GM12891 (cell line): ENCODE measurements around the gene NSD1.
"Not testable (repeated sequence)": the region's sequence is repeated elsewhere in the genome, so short reads cannot be mapped to it uniquely, and the experiment has no call there.

Experiments
- DNase-seq: peaks from one replicate; pipeline ENCODE4 v3.0.0; 2011; ENCODE audit warnings: low spot score; ENCODE audit not compliant: insufficient read length
- FAIRE-seq: peaks from 2 replicates; lab custom pipeline; 2011; peaks lifted over from hg19 to GRCh38; lab: Jason Lieb, UNC
- PAX5 ChIP-seq: IDR thresholded peaks from 2 replicates; pipeline ENCODE4 v1.6.1; 2011; ENCODE audit warnings: low read length, moderate library complexity, mild to moderate bottlenecking; ENCODE audit not compliant: insufficient read depth, severe bottlenecking
- POLR2A ChIP-seq: IDR thresholded peaks from 2 replicates; pipeline ENCODE4 v1.6.1; 2011; ENCODE audit warnings: low read depth, low read length, control low read depth
- POLR2AphosphoS5 ChIP-seq: IDR thresholded peaks from 2 replicates; pipeline ENCODE4 v1.6.1; 2011; ENCODE audit warnings: low read depth, low read length, control low read depth
- POU2F2 ChIP-seq: IDR thresholded peaks from 2 replicates; pipeline ENCODE4 v1.6.1; 2011; ENCODE audit warnings: low read depth, mild to moderate bottlenecking, control low read depth, low read length, moderate library complexity
- SPI1 ChIP-seq: IDR thresholded peaks from 2 replicates; pipeline ENCODE4 v1.6.1; 2011; ENCODE audit warnings: low read depth, low read length, control low read depth
- TAF1 ChIP-seq: IDR thresholded peaks from 2 replicates; pipeline ENCODE4 v1.6.1; 2011; ENCODE audit warnings: low read depth, low read length, control low read depth

Gene NSD1

DNA sequence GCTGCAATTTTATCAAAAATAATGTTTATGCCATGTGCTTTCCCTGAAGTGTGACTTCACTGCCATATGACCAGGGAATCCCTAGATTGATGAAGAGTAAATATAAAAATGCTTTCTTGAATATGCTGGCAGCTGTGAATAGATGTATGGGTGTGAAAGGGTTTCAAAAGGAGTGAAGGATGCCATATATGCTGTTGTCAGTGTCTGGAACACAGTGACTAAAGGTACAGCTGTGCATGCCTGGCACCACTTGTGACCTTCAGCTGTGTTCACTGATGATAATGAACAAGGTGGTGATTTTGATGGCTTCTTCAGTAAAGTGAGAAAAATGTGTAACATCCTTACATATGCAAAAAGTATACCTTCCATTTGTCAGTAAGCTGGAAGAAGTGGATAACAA, 100.2 kb downstream of the NSD1 start:
- no peak for FAIRE-seq
- TF ChIP-seq POLR2AphosphoS5 = no peak
- no peak for TF ChIP-seq PAX5
- TF ChIP-seq POU2F2 = no peak
- TF ChIP-seq SPI1 = no peak
- no peak for TF ChIP-seq POLR2A
- TF ChIP-seq TAF1 = no peak
- DNase-seq = no peak

DNA sequence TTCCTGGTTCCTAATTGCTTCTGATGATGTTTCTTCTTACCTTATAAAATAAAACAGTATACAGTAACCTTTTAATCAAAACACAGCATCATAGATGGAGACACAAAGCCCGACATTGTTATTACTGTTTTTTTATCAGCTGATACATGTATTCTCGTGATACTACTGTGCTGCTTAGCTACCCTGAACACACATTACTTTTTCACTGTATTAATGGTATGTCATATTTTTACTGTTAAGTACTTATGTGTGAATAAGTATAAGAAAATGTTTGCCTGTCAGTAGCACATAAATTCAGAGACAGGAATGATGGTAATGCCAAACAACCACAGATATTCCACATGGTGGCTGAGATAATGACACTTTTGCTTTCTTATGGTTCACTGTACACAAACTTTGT, 101.3 kb downstream of the NSD1 start:
- DNase-seq = no peak
- TF ChIP-seq POLR2AphosphoS5 (no peak), PAX5 (no peak), POU2F2 (no peak), TAF1 (no peak), SPI1 (no peak), POLR2A (no peak)
- FAIRE-seq = no peak

DNA sequence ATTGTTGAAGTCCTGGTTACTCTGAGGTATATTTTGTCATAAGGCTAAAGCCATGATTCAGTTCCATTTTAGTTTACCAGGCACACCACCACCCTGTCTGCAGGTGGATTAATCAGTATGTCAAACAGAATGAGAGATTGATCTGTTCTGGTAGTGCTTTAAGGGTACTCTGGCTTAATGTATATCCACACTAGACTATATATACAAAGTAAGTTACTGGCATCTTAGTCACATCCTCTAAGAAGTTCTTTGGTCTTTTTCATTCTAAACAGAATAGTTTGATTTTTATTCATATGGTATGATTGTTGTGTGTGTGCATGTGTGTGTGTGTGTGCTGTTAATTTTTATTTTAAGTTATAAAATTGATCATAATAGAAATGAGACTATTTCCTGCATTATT, 108.2 kb downstream of the NSD1 start:
- no peak for DNase-seq
- no peak for FAIRE-seq
- TF ChIP-seq POU2F2 = no peak
- TF ChIP-seq PAX5 = no peak
- no peak for TF ChIP-seq TAF1
- no peak for TF ChIP-seq POLR2A
- TF ChIP-seq POLR2AphosphoS5 = no peak
- TF ChIP-seq SPI1 = no peak

DNA sequence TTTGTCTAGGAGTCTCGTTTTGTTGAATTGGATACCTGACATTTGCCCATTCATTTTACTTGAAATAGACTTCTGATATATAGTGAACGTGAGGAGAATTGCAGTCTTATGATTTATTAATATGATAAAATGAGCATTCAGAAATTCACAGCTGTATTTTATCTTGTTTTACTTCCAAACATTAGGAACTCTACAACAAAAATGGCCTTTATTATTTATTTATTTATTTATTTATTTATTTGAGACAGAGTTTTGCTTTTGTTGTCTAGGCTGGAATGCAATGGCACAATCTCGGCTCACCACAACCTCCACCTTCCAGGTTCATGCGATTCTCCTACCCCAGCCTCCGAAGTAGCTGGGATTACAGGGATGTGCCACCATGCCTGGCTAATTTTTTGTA, 108.7 kb downstream of the NSD1 start:
- FAIRE-seq = no peak
- TF ChIP-seq POLR2AphosphoS5 (no peak), POLR2A (no peak), TAF1 (no peak), POU2F2 (no peak), PAX5 (no peak)

DNA sequence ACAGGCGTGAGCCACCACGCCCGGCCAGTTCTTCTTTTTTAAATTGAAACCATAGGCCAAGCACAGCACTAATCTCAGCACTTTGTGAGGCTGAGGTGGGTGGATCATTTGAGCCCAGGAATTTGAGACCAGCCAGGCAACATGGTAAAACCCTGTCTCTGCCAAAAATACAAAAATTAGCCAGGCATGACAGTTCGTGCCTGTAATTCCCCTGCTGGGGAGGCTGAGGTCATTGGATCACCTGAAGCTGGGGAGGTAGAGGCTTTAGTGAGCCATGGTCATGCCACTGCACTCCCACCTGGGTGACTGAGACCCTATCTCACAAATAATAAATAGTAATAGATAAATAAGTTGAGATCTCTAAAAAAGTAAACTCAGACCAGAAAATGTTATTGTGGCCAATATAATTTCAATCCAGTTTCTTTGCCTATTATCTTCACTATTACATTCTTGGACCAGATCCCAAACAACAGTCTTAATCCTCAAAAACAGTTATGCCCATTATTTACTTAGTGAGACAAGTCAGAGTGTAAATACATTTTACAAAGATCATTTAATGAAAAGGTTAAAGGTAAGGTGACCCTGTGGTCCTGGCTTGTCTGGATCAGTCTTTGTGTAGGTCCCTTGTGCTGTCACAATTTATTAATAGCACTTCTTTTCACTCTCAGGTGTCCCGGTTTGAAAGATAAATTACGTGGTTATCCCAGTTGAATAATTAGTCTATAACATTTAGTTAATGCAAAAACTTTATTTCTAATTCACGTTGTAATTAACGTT, 116.4 kb downstream of the NSD1 start:
- no peak for DNase-seq
- TF ChIP-seq POU2F2 (no peak), PAX5 (no peak)
- FAIRE-seq = no peak

More for the DNA sequence above, 108.7 kb downstream of the NSD1 start:
- no peak for DNase-seq

DNA sequence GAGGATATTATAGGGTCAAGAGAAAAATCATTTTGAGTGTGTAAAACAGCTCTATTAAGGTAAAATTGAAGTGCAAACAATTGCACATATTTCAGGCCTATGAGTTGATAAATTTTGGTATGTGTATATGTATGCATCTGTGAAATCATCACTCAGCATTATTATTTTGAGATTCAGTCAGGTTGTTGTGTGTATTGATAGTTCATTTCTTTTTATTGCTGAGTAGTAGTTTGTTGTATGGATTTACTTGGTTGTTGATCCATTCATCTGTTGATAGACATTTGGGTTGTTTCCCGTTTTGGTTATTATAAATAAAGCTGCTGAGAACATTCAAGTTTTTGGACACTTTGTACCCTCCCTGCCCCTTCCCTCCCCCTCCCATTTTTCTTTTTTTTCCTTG, 119.7 kb downstream of the NSD1 start:
- no peak for DNase-seq
- no peak for FAIRE-seq
- no peak for TF ChIP-seq PAX5
- no peak for TF ChIP-seq POLR2A
- TF ChIP-seq POU2F2 = no peak
- no peak for TF ChIP-seq POLR2AphosphoS5
- no peak for TF ChIP-seq TAF1
- TF ChIP-seq SPI1 = no peak

DNA sequence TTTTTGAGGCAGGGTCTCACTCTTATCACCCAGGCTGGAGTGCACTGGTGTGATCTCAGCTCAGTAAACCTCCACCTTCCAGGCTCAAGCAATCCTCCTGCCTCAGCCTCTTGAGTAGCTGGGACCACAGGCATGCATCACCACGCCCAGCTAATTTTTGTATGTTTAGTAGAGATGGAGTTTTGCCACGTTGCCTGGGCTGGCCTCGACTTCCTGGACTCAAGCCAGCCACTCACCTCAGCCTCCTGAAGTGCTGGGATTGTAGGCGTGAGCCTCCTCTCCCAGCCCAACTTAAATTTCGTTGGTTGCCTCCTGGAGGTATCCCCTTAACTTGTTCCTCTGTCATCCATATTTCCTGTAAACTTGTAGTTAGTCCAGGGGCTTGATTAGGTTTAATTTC, 122.7 kb downstream of the NSD1 start:
- FAIRE-seq (no peak), DNase-seq (no peak)
- TF ChIP-seq POLR2A = no peak
- no peak for TF ChIP-seq POU2F2
- TF ChIP-seq POLR2AphosphoS5 = no peak
- TF ChIP-seq SPI1 = no peak
- no peak for TF ChIP-seq PAX5
- TF ChIP-seq TAF1 = no peak

DNA sequence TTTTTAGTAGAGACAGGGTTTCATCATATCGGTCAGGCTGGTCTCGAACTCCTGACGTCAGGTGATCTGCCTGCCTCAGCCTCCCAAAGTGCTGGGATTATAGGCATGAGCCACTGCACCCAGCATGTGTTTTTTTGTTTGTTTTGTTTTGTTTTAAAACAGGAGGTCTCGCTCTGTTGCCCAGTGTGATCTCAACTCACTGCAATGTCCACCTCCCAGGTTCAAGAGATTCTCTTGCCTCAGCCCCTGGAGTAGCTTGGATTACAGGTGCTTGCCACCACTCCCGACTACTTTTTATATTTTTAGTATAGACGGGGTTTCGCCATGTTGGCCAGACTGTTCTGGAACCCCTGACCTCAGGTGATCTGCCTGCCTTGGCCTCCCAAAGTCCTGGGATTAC, 125.1 kb downstream of the NSD1 start:
- DNase-seq, FAIRE-seq: not testable (repeated sequence)

DNA sequence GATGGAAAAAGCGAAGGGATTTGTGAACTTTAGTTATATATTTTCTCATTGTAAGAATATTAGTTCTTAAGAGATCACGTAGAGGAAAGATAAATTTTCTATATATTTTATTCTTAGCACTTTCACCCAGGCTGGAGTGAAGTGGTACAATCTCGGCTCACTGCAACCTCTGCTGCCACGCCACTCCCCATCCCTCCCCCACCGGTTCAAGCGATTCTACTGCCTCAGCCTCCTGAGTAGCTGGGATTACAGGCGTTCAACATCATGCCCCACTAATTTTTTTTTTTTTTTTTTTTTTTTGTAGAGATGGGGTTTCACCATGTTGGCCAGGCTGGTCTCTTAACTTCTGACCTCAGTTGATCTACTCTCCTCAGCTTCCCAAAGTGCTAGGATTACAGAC, 127.4 kb downstream of the NSD1 start:
- TF ChIP-seq SPI1 (no peak), POLR2AphosphoS5 (no peak), POLR2A (no peak)
- DNase-seq = no peak
- no peak for FAIRE-seq

DNA sequence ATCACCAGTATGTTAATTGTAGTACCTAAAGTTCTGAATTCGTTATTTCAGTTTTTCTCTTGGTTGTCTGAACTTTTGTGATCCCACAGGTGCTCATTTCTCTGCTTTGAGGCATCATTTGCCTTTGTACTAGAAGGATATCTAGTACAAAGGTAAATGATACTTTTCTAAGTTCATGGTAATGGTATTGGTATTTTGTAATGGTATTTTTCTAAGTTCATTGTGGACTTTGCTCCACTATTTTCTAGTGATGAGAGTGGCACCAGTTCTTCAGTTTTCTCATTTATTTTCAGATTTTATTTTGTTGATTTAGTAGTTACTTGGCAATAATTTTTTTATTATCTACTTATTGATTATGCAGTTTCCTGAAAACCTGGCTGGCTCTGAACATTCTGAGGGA, 127.9 kb downstream of the NSD1 start:
- TF ChIP-seq PAX5 (no peak), POLR2A (no peak), SPI1 (no peak), TAF1 (no peak), POLR2AphosphoS5 (no peak)
- FAIRE-seq (no peak), DNase-seq (no peak)

DNA sequence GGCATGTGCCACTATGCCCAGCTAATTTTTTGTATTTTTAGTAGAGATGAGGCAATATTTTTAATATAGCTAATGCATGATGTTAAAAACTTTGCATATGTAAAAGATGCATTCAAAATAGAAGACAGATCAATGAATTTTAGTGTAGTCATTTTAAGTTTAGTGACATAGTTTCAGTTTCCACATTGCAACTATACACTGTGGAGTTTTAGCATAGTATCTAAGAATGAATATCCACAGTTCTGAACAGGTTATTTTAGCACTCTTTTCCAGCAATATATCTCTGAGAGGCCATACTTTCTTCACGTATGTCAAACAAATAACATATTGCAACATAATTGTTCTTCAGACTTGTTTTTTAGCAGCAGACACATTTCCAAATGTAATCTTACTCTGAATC, 130.6 kb downstream of the NSD1 start:
- TF ChIP-seq POLR2AphosphoS5 = no peak
- no peak for TF ChIP-seq POLR2A
- no peak for TF ChIP-seq TAF1
- no peak for TF ChIP-seq SPI1
- no peak for TF ChIP-seq POU2F2
- TF ChIP-seq PAX5 = no peak
- FAIRE-seq (no peak), DNase-seq (no peak)

DNA sequence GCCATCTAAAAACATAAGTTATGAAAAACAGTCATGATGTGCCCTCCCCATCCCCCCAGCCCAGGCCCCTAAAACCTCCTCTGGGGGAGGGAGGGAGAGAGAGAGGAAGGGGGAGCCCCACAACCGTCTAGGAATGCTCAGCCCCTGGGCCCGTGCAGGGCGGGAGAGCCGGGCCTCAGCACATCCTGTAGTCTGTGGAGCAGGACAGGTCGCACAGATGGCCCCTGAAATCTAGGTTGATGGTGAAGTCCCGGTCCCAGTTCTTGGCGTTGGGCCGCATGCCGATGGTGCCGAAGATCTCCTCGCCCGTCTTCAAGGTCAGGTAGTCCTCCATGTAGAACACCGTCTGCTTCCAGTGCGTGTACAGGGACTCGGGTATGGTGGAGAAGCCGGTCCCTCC, 131.8 kb downstream of the NSD1 start:
- TF ChIP-seq POLR2A = no peak
- no peak for TF ChIP-seq TAF1
- TF ChIP-seq POLR2AphosphoS5 = no peak
- TF ChIP-seq SPI1 = no peak
- TF ChIP-seq PAX5 = no peak
- TF ChIP-seq POU2F2 = no peak
- DNase-seq (no peak), FAIRE-seq (no peak)
